ENCODE results near the gene SDK1.

The SDK1 gene

GRCh38 chr7:4139656-4140625, 838.9 kb downstream of the SDK1 start:
- TF ChIP-seq CTCF (IDR thresholded peaks at IDR 0.05; ENCODE audit: control insufficient read depth, extremely low read depth, insufficient read depth): no peak
- H3K4me3 ChIP-seq (ENCODE audit: low read depth, low read length): no peak overlapping the region
- DNase-seq (ENCODE audit: low read depth): no peak

GRCh38 chr7:4140933-4141332, 839.9 kb downstream of the SDK1 start:
- no peak for TF ChIP-seq CTCF (IDR thresholded peaks at IDR 0.05; ENCODE audit: control insufficient read depth, extremely low read depth, insufficient read depth)
- no peak overlapping the region for H3K4me3 ChIP-seq (ENCODE audit: low read depth, low read length)
- no peak for DNase-seq (ENCODE audit: low read depth)

GRCh38 chr7:4143006-4143405, 842.0 kb downstream of the SDK1 start:
- DNase-seq (ENCODE audit: low read depth): no peak
- no peak overlapping the region for H3K4me3 ChIP-seq (ENCODE audit: low read depth, low read length)
- no peak for TF ChIP-seq CTCF (IDR thresholded peaks at IDR 0.05; ENCODE audit: control insufficient read depth, extremely low read depth, insufficient read depth)

- no peak for DNase-seq (ENCODE audit: low read depth)
- TF ChIP-seq CTCF (IDR thresholded peaks at IDR 0.05; ENCODE audit: control insufficient read depth, extremely low read depth, insufficient read depth): no peak
- no peak overlapping the region for H3K4me3 ChIP-seq (ENCODE audit: low read depth, low read length)
Observed at GRCh38 chr7:4143511-4144171, 842.6 kb downstream of the SDK1 start.

- DNase-seq (ENCODE audit: low read depth): no peak
- no peak for TF ChIP-seq CTCF (IDR thresholded peaks at IDR 0.05; ENCODE audit: control insufficient read depth, extremely low read depth, insufficient read depth)
- H3K4me3 ChIP-seq (ENCODE audit: low read depth, low read length): no peak overlapping the region
Observed at GRCh38 chr7:4144172-4144701, 843.2 kb downstream of the SDK1 start.

GRCh38 chr7:4144811-4145510, 843.9 kb downstream of the SDK1 start:
- no peak overlapping the region for H3K4me3 ChIP-seq (ENCODE audit: low read depth, low read length)
- DNase-seq (ENCODE audit: low read depth): no peak
- no peak for TF ChIP-seq CTCF (IDR thresholded peaks at IDR 0.05; ENCODE audit: control insufficient read depth, extremely low read depth, insufficient read depth)
